ENCODE data around the gene SHTN1. TPM values are rescaled to one million over a fixed set of nuclear protein-coding genes. Genes with fewer than 3 reads are reported as not detected.

Gene SHTN1
- total RNA-seq, 1 donor from 2014 or later = 12.0 TPM

GRCh38 chr10:116985611-116986010, 19.4 kb downstream of the SHTN1 start:
- no peaks in the 10 kb centered on the region for H3K36me3 ChIP-seq (ENCODE audit: control insufficient read depth, insufficient read depth, low read length)
- no peak for TF ChIP-seq CTCF (IDR thresholded peaks at IDR 0.05; ENCODE audit: insufficient read depth, low read length, poor library complexity, severe bottlenecking)
- H3K4me3 ChIP-seq (ENCODE audit: low read depth, low read length) = no peak overlapping the region
- H3K27me3 ChIP-seq (ENCODE audit: control insufficient read depth, insufficient read depth, low read length) = no peaks in the 10 kb centered on the region
- no peak for DNase-seq (ENCODE audit: low read depth)

- no peak overlapping the region for H3K4me3 ChIP-seq (ENCODE audit: low read depth, low read length)
- no peaks in the 10 kb centered on the region for H3K36me3 ChIP-seq (ENCODE audit: control insufficient read depth, insufficient read depth, low read length)
- DNase-seq (ENCODE audit: low read depth) = no peak
- TF ChIP-seq CTCF (IDR thresholded peaks at IDR 0.05; ENCODE audit: insufficient read depth, low read length, poor library complexity, severe bottlenecking) = no peak
- no peaks in the 10 kb centered on the region for H3K27me3 ChIP-seq (ENCODE audit: control insufficient read depth, insufficient read depth, low read length)
These were observed 20.6 kb downstream of the SHTN1 start for GRCh38 chr10:116984202-116984990.

- Histone ChIP-seq H3K27me3 (ENCODE audit: control insufficient read depth, insufficient read depth, low read length) (no peaks in the 10 kb centered on the region), H3K36me3 (ENCODE audit: control insufficient read depth, insufficient read depth, low read length) (no peaks in the 10 kb centered on the region), H3K4me3 (ENCODE audit: low read depth, low read length) (no peak overlapping the region)
- TF ChIP-seq CTCF (IDR thresholded peaks at IDR 0.05; ENCODE audit: insufficient read depth, low read length, poor library complexity, severe bottlenecking) = no peak
- no peak for DNase-seq (ENCODE audit: low read depth)
These were observed 24.9 kb downstream of the SHTN1 start for GRCh38 chr10:116980041-116980440.

GRCh38 chr10:116978901-116979300, 26.1 kb downstream of the SHTN1 start:
- no peak for DNase-seq (ENCODE audit: low read depth)
- no peak overlapping the region for H3K4me3 ChIP-seq (ENCODE audit: low read depth, low read length)
- no peak for TF ChIP-seq CTCF (IDR thresholded peaks at IDR 0.05; ENCODE audit: insufficient read depth, low read length, poor library complexity, severe bottlenecking)

GRCh38 chr10:116974456-116975005, 30.5 kb downstream of the SHTN1 start:
- H3K36me3 ChIP-seq (ENCODE audit: control insufficient read depth, insufficient read depth, low read length) = no peaks in the 10 kb centered on the region
- TF ChIP-seq CTCF (IDR thresholded peaks at IDR 0.05; ENCODE audit: insufficient read depth, low read length, poor library complexity, severe bottlenecking) = no peak
- peak; percentile 12 for DNase-seq (ENCODE audit: low read depth)

More at GRCh38 chr10:116978901-116979300, 26.1 kb downstream of the SHTN1 start:
- Histone ChIP-seq H3K27me3 (ENCODE audit: control insufficient read depth, insufficient read depth, low read length) (no peaks in the 10 kb centered on the region), H3K36me3 (ENCODE audit: control insufficient read depth, insufficient read depth, low read length) (no peaks in the 10 kb centered on the region)

More at GRCh38 chr10:116974456-116975005, 30.5 kb downstream of the SHTN1 start:
- Histone ChIP-seq H3K4me3 (ENCODE audit: low read depth, low read length) (no peak overlapping the region), H3K27me3 (ENCODE audit: control insufficient read depth, insufficient read depth, low read length) (no peaks in the 10 kb centered on the region)

Data from kidney epithelial cell (primary cell).